H1 (cell line): Measurements from ENCODE around the gene CETN1.

ENCODE experiments used
- CEBPB ChIP-seq: IDR thresholded peaks from 2 replicates; pipeline ENCODE4 v1.6.1; 2012; ENCODE audit warnings: low read depth, low read length
- CTCF ChIP-seq, 3 experiments: IDR thresholded peaks; 1 replicate in 2 of 3; 2 replicates in 1 of 3; pipeline versions ENCODE4 v1.5.1 to v1.6.1; 2011; ENCODE audit warnings: low read length in 3 of 3, mild to moderate bottlenecking in 3 of 3, inconsistent platforms in 2 of 3, low read depth in 1 of 3, moderate library complexity in 1 of 3; ENCODE audit not compliant: insufficient read depth in 1 of 3; ENCODE audit errors: control extremely low read depth in 1 of 3
- EZH2 ChIP-seq: fragments of 200-600 bp; sonication (generic); IDR thresholded peaks from 2 replicates; pipeline ENCODE4 v1.7.1; 2012; ENCODE audit warnings: low read depth, mild to moderate bottlenecking, moderate library complexity, low read length, inconsistent platforms; ENCODE audit not compliant: severe bottlenecking
- JUN ChIP-seq: IDR thresholded peaks from 2 replicates; pipeline ENCODE4 v1.6.1; 2011; ENCODE audit warnings: low read depth, mild to moderate bottlenecking, improper control_type of control experiment, low read length
- JUND ChIP-seq: IDR thresholded peaks from 2 replicates; pipeline ENCODE4 v1.6.1; 2011; ENCODE audit warnings: mild to moderate bottlenecking, improper control_type of control experiment, low read length
- MAFK ChIP-seq: IDR thresholded peaks from 2 replicates; pipeline ENCODE4 v1.6.1; 2012; ENCODE audit warnings: low read depth, mild to moderate bottlenecking, improper control_type of control experiment, low read length
- POLR2A ChIP-seq, 2 experiments: IDR thresholded peaks; 1 replicate in 1 of 2; 2 replicates in 1 of 2; pipeline ENCODE4 v1.6.1; 2011; ENCODE audit warnings: low read depth in 2 of 2, low read length in 2 of 2, mild to moderate bottlenecking in 2 of 2; ENCODE audit errors: control extremely low read depth in 1 of 2
- POLR2AphosphoS5 ChIP-seq: IDR thresholded peaks from 2 replicates; pipeline ENCODE4 v1.6.1; 2011; ENCODE audit warnings: low read depth, low read length
- SAP30 ChIP-seq: fragments of 300-600 bp; sonication (generic); IDR thresholded peaks from 2 replicates; pipeline ENCODE4 v1.7.1; 2012; ENCODE audit warnings: low read length, moderate library complexity, mild to moderate bottlenecking, inconsistent platforms; ENCODE audit not compliant: insufficient read depth, insufficient replicate concordance
- SRF ChIP-seq: IDR thresholded peaks from 2 replicates; pipeline ENCODE4 v1.6.1; 2011; ENCODE audit warnings: mild to moderate bottlenecking, low read depth, low read length, moderate library complexity
- TAF1 ChIP-seq: IDR thresholded peaks from 2 replicates; pipeline ENCODE4 v1.6.1; 2011; ENCODE audit warnings: mild to moderate bottlenecking, low read depth, low read length
- YY1 ChIP-seq: IDR thresholded peaks from 2 replicates; pipeline ENCODE4 v1.6.1; 2011; ENCODE audit warnings: low read depth, mild to moderate bottlenecking, low read length
- ZNF274 ChIP-seq: IDR thresholded peaks from 2 replicates; pipeline ENCODE4 v1.7.0; 2012; ENCODE audit warnings: low read length, borderline replicate concordance; ENCODE audit errors: extremely low read depth

- TF ChIP-seq MAFK (no peak), CTCF (IDR thresholded peaks at IDR 0.05; ENCODE audit: control extremely low read depth in 1 of 3, insufficient read depth in 1 of 3, low read depth in 1 of 3, low read length in 3 of 3) (no peak), TAF1 (no peak), YY1 (no peak), SRF (no peak), JUND (no peak), POLR2A (IDR thresholded peaks at IDR 0.05; ENCODE audit: control extremely low read depth in 1 of 2, low read depth in 2 of 2, low read length in 2 of 2) (no peak), ZNF274 (no peak), EZH2 (no peak), POLR2AphosphoS5 (no peak), SAP30 (no peak), CEBPB (no peak), JUN (no peak)
Observed at GRCh38 chr18:572091-572830, 7.9 kb upstream of the CETN1 start.
